IMR-90 (cell line): ENCODE measurements around the gene FANCE. TPM values are rescaled to one million over a fixed set of nuclear protein-coding genes. Genes with fewer than 3 reads are reported as not detected.

Experiments used
- ATAC-seq: fragments of 200-7000 bp; cut with Tn5 transposase; 2 replicates; pipeline ENCODE4 v1.9.1; 2020; ENCODE audit warnings: low read depth, mild to moderate bottlenecking, moderate library complexity
- BruUV-seq: library from RNA; stranded (reverse); fragments of 400-500 nt; replicated peaks from 2 replicates; lab custom pipeline; 2021; lab: Mats Ljungman, UMichigan
- CTCF ChIA-PET: fragments of 300-600 bp; formaldehyde crosslinking; extraction: SDS; loops from one replicate; lab custom pipeline; 2021; ENCODE audit warnings: antibody characterized with exemption; lab: Yijun Ruan, JAX
- POLR2A ChIA-PET: fragments of 300-600 bp; sonication (Branson Sonifier 250); formaldehyde crosslinking; loops from one replicate; lab custom pipeline; 2022; ENCODE audit warnings: antibody characterized with exemption; ENCODE audit not compliant: unreplicated experiment; lab: Charles Lee
- DNase-seq: peaks from one replicate; pipeline ENCODE4 v3.0.0; 2013
- H2AFZ ChIP-seq: replicated peaks from 2 replicates; pipeline ENCODE3; 2013; ENCODE audit warnings: low read length, mild to moderate bottlenecking; ENCODE audit not compliant: poor library complexity
- H2AK5ac ChIP-seq: 2 replicates; pipeline ENCODE4 v1.6.1; 2013; ENCODE audit warnings: low read depth, low read length, inconsistent platforms
- H2AK9ac ChIP-seq: replicated peaks from 2 replicates; pipeline ENCODE3; 2013; ENCODE audit warnings: mild to moderate bottlenecking, low read depth, low read length, moderate library complexity; ENCODE audit not compliant: poor library complexity
- H2BK120ac ChIP-seq: 2 replicates; pipeline ENCODE4 v1.6.1; 2013; ENCODE audit warnings: low read depth, low read length, inconsistent platforms
- H2BK15ac ChIP-seq: 3 replicates; pipeline ENCODE4 v1.6.1; 2013; ENCODE audit warnings: low read depth, low read length, inconsistent platforms
- H2BK20ac ChIP-seq: 2 replicates; pipeline ENCODE4 v1.6.1; 2013; ENCODE audit warnings: low read depth, mild to moderate bottlenecking, inconsistent platforms, low read length, moderate library complexity
- H2BK5ac ChIP-seq: 2 replicates; pipeline ENCODE4 v1.6.1; 2013; ENCODE audit warnings: mild to moderate bottlenecking, low read depth, low read length, inconsistent platforms; ENCODE audit not compliant: poor library complexity, severe bottlenecking
- H3K14ac ChIP-seq: replicated peaks from 2 replicates; pipeline ENCODE4 v1.6.1; 2013; ENCODE audit warnings: low read depth, low read length, inconsistent platforms
- H3K18ac ChIP-seq: 2 replicates; pipeline ENCODE4 v1.6.1; 2013; ENCODE audit warnings: low read depth, low read length, control low read depth
- H3K23ac ChIP-seq: 2 replicates; pipeline ENCODE4 v1.6.1; 2013; ENCODE audit warnings: low read depth, low read length, inconsistent platforms
- H3K27ac ChIP-seq: 2 replicates; pipeline ENCODE4 v1.5.1; 2013; ENCODE audit warnings: mild to moderate bottlenecking, control low read depth, low read length; ENCODE audit not compliant: insufficient read depth
- H3K27me3 ChIP-seq: 2 replicates; pipeline ENCODE4 v1.6.1; 2013; ENCODE audit warnings: low read length; ENCODE audit not compliant: control insufficient read depth, insufficient read depth
- H3K36me3 ChIP-seq: 2 replicates; pipeline ENCODE4 v1.6.1; 2013; ENCODE audit warnings: low read length, mixed read lengths; ENCODE audit not compliant: control insufficient read depth, insufficient read depth
- H3K4ac ChIP-seq: 2 replicates; pipeline ENCODE4 v1.6.1; 2013; ENCODE audit warnings: low read depth, low read length, inconsistent platforms
- H3K4me1 ChIP-seq: 2 replicates; pipeline ENCODE4 v1.6.1; 2013; ENCODE audit warnings: low read length, mixed read lengths; ENCODE audit not compliant: control insufficient read depth, insufficient read depth
- H3K4me2 ChIP-seq: 2 replicates; pipeline ENCODE4 v1.6.1; 2013; ENCODE audit warnings: low read depth, mild to moderate bottlenecking, control low read depth, low read length, moderate library complexity
- H3K4me3 ChIP-seq: 2 replicates; pipeline ENCODE4 v1.5.1; 2013; ENCODE audit warnings: low read depth, mild to moderate bottlenecking, control low read depth, low read length, moderate library complexity; ENCODE audit not compliant: insufficient read depth
- H3K56ac ChIP-seq: 2 replicates; pipeline ENCODE4 v1.6.1; 2013; ENCODE audit warnings: low read length, inconsistent platforms; ENCODE audit not compliant: insufficient read depth; ENCODE audit errors: extremely low read depth
- H3K79me1 ChIP-seq, 2 experiments: 2 replicates each; pipeline ENCODE4 v1.6.1; 2013; ENCODE audit warnings: low read length in 2 of 2, inconsistent platforms in 1 of 2, low read depth in 1 of 2
- H3K9ac ChIP-seq: 2 replicates; pipeline ENCODE4 v1.6.1; 2013; ENCODE audit warnings: low read depth, low read length, control low read depth
- H3K9me1 ChIP-seq: 2 replicates; pipeline ENCODE4 v1.6.1; 2013; ENCODE audit warnings: low read length, inconsistent platforms; ENCODE audit not compliant: insufficient read depth
- H3K9me3 ChIP-seq: 2 replicates; pipeline ENCODE4 v1.6.1; 2013; ENCODE audit warnings: low read length; ENCODE audit not compliant: control insufficient read depth, insufficient read depth
- H4K20me1 ChIP-seq: 2 replicates; pipeline ENCODE4 v1.6.1; 2013; ENCODE audit warnings: low read length, inconsistent platforms; ENCODE audit not compliant: insufficient read depth
- H4K5ac ChIP-seq: 2 replicates; pipeline ENCODE4 v1.6.1; 2013; ENCODE audit warnings: mild to moderate bottlenecking, low read depth, low read length, control low read depth
- H4K8ac ChIP-seq, 2 experiments: 2 replicates each; pipeline ENCODE4 v1.6.1; 2013; ENCODE audit warnings: low read depth in 2 of 2, low read length in 2 of 2, control low read depth in 1 of 2, inconsistent platforms in 1 of 2
- H4K91ac ChIP-seq: 2 replicates; pipeline ENCODE4 v1.6.1; 2013; ENCODE audit warnings: low read depth, low read length, inconsistent platforms; ENCODE audit not compliant: insufficient read depth
- BHLHE40 ChIP-seq: fragments of 150-350 bp; IDR thresholded peaks from 2 replicates; pipeline ENCODE4 v1.6.1; 2016; ENCODE audit warnings: mild to moderate bottlenecking, low read depth, low read length
- CEBPB ChIP-seq: IDR thresholded peaks from 2 replicates; pipeline ENCODE4 v1.6.1; 2012; ENCODE audit warnings: low read depth, low read length, improper control_type of control experiment
- CHD1 ChIP-seq: IDR thresholded peaks from 2 replicates; pipeline ENCODE4 v1.6.1; 2012; ENCODE audit warnings: low read depth, low read length, improper control_type of control experiment
- RCOR1 ChIP-seq: IDR thresholded peaks from 2 replicates; pipeline ENCODE4 v1.6.1; 2012; ENCODE audit warnings: mild to moderate bottlenecking, low read length, improper control_type of control experiment; ENCODE audit not compliant: insufficient replicate concordance
- RFX5 ChIP-seq: IDR thresholded peaks from 2 replicates; pipeline ENCODE4 v1.8.0; 2012; ENCODE audit warnings: low read depth, mild to moderate bottlenecking, low read length, moderate library complexity
- WGBS, 2 experiments: methylation state at CpG; one replicate each; pipeline versions ENCODE4 v1.1.5 to v1.1.7; 2013; ENCODE audit warnings: missing lambda C conversion rate in 2 of 2; ENCODE audit not compliant: insufficient read length in 1 of 2; ENCODE audit errors: extremely low coverage in 2 of 2; 5-methylcytosine and 5-hydroxymethylcytosine counted together
- dilution Hi-C: fragments of 300-500 bp; cut with HindIII; formaldehyde crosslinking; loops from one replicate; pipeline ENCODE4 v1.14.3; 2018; ENCODE audit warnings: low sequenced_read_pairs; ENCODE audit not compliant: unreplicated experiment
- in situ Hi-C: fragments of 300-500 bp; cut with MboI; formaldehyde crosslinking; loops from 3 replicates; pipeline ENCODE4 v1.14.3; 2019; ENCODE audit warnings: low sequenced_read_pairs, inconsistent platforms, mixed read lengths
- intact Hi-C: fragments of 100-400 bp; cut with micrococcal nuclease; formaldehyde crosslinking; loops from 2 replicates; pipeline ENCODE4 v1.10.0; 2022
- polyA plus RNA-seq, 3 experiments: library from polyadenylated mRNA; depleted of rRNA; stranded (reverse); fragments of >200 nt; gene quantifications; 2 replicates each; pipeline ENCODE4 v1.2.3, GENCODE V29; 2012; ENCODE audit warnings: low replicate concordance in 1 of 3
- total RNA-seq: library from RNA; depleted of rRNA; stranded (reverse); fragments of >200 nt; gene quantifications from 2 replicates; pipeline ENCODE4 v1.2.3, GENCODE V29; 2012

Gene FANCE
- total and polyA plus RNA-seq, 2 of the 4 experiments (the other 2 are of a cell fraction), result 7.1 to 9.1 TPM

GRCh38 chr6:35417979-35418661 lies 34.0 kb upstream of the FANCE start:
- no TSS peak for BruUV-seq
- Histone ChIP-seq H4K5ac (peak overlapping the region; percentile 35; the same call in 1 of the 2 replicates), H3K18ac (peak overlapping the region; percentile 17; the same call in 1 of the 2 replicates), H3K4me1 (peaks cover 33% of the 10 kb centered on the region), H3K79me1 (peaks cover 37 to 74% of the 10 kb centered on the region in 2 experiments), H2AFZ (no peak overlapping the region), H3K9me1 (peaks cover 45% of the 10 kb centered on the region), H3K27me3 (no peaks in the 10 kb centered on the region), H3K23ac (peak overlapping the region; percentile 80; the same call in 1 of the 2 replicates), H4K20me1 (peaks cover 7% of the 10 kb centered on the region), H2BK20ac (peak overlapping the region; percentile 77), H3K9ac (no peak overlapping the region), H3K56ac (no peak overlapping the region), H3K4me2 (no peak overlapping the region), H3K14ac (peak overlapping the region; percentile 82), H2BK5ac (peak overlapping the region; percentile 70), H3K36me3 (peaks cover 42% of the 10 kb centered on the region), H2BK120ac (peak overlapping the region; percentile 86), H2AK9ac (peak overlapping the region; percentile 46), H2AK5ac (peak overlapping the region; percentile 97), H2BK15ac (peak overlapping the region; percentile 92; the same call in 2 of the 3 replicates), H3K4ac (peak overlapping the region; percentile 89), H3K9me3 (no peaks in the 10 kb centered on the region), H3K27ac (peak overlapping the region; percentile 85), H3K4me3 (no peak overlapping the region), H4K91ac (peak overlapping the region; percentile 76), H4K8ac (peak overlapping the region; percentile 42 to 76; a peak in 2 of 4 replicates)
- DNase-seq, result no peak
- TF ChIP-seq CHD1 (no peak), CEBPB (no peak), RFX5 (no peak), RCOR1 (no peak), BHLHE40 (no peak)
- CTCF ChIA-PET, result interaction anchor here (0.6 to 2.6 kb wide), 2 partner anchors 31 to 1803 kb away, joined by 3 to 20 read pairs; no protein-coding TSS in a partner anchor
- 98% methylated on average over 6 of the region's 14 CpGs; no CpG with 5 or more reads in 1 of the 2 experiments for WGBS, 2 experiments
- in situ Hi-C loops (no loop called here), intact Hi-C loops (no loop called here), dilution Hi-C loops (no loop called here)
- no peak for ATAC-seq
- POLR2A ChIA-PET, result no interaction called here
